ENCODE data around the gene NID1.
"Not testable (repeated sequence)": the region's sequence is repeated elsewhere in the genome, so short reads cannot be mapped to it uniquely, and the experiment has no call there.

Gene NID1

DNA sequence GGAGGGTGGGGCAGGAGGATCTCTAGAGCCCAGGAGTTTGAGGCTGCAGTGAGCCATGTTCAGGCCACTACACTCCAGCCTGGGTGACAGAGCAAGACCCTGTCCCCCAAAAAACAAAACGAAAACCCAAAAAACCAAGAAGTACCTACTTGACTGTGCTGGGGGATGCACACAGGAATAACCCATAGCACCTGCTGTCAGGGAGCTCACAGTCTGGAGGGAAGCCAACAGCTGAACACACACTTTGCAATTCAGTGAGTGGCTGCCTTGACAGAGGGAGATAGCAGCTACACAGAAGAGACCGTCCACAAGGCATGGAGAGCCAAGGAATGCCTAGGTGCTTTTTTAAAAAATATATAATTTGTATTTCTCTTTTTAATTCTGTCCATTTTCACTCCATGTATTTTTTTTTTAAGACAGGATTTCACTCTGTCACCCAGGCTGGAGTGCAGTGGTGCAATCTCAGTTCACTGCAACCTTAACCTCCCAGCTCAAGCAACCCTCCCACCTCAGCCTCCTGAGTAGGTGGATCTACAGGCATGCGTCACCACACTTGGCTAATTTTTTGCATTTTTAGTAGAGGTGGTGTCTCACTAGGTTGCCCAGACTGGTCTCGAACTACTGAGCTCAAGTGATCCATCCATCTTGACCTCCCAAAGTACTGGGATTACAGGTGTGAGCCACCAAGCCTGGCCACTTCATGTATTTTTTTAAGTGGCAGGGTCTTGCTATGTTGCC is 68.7 kb downstream of the NID1 start:
- no peak for DNase-seq

DNA sequence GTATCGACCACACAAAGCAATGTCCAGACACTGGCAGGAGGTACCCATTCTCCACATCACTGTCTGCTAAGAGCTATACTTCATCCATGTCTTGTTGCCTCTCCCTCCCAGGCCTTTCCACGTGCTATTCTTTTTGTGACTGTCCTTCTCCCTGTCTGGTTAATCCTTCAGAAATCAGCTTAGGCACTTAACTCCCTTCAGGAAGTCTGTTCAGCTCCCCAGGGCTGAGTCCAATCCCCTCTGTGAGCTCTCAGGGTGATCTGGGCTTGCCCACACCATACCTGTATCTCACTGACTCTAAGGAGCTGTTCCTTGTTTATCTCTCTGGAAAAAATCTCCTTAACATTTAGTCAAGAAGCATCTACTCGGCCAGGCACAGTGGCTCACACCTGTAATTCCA is 69.4 kb downstream of the NID1 start:
- no peak for DNase-seq

DNA sequence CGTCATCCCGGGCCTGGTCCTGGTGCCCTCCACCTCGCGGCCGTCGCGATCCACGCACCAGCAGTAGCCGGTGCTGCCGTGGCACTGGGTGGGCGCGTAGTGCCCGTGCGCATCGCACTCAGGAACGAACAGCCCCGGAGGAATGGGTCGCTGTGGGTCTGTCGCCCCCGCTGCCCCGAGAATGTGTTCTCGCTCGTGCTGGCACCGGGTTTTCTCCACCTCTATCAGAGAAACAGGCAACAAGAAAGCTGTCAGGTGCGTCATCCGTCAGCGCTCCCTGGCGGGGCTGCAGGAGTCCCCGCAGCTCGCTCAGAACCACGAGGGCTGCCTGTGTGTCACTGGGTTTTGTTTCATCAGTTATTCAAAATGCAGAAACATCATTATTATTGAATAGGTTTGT is 71.2 kb downstream of the NID1 start:
- no peak for DNase-seq

DNA sequence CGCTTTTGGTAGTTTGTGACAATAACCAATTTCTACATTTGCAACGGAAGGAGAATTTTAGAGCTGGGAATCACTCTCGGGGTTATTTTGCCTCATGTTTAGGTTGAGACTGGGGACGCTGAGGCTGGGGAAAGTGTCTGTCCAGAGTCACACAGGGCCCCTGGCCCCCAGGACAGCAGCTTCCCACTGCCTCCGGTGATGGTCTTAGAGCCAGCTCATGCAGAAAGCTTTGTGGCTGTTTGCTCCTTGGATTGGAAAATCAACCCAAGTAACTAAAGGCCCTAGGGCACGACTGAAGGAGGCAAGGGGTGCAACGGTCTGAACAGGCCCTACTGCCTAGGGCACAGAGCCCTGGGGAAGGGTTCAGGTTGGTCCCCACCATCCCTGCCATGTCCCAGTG is 72.0 kb downstream of the NID1 start:
- DNase-seq = no peak

DNA sequence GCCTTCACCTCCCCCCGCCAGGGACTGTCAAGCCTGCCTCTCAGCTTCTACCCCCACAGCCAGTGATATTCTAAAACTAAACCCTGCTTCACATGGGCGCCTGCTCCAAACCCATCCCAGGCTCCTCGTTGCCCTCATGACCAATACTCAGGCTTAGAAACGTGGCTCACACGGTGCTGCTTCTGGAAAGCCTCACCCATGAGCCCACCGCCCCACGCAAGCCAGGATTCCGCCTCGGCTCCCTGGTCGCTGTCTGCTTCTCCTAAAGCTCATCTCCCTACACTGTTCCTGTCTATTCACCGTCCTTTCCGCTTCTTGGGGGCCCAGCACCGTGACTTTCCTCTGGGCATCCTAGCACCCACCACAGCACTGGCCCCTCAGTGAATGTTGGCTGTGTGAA is 72.5 kb downstream of the NID1 start:
- no peak for DNase-seq

DNA sequence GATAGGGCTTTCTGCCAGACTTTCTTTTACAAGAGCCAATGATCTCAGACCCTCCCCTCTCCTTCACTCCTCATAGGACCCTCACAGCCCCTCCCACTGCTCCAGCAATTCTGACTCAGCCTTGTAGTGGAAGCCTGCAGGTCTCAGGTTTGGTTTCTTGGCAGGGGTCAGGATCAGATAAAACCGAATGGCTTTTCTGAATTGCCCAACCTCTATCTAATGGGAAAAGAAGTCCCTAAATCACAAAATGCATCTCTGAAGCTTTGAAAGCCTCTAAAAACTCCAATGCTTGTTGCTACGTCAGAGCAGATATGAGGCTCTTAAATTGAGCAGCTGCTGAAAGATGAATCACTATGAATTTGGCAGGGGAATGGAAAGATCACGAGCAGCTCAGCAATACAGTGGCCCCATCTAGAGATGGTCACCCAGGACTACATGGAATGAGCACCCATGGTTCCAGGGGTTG is 74.5 kb downstream of the NID1 start:
- DNase-seq = no peak

DNA sequence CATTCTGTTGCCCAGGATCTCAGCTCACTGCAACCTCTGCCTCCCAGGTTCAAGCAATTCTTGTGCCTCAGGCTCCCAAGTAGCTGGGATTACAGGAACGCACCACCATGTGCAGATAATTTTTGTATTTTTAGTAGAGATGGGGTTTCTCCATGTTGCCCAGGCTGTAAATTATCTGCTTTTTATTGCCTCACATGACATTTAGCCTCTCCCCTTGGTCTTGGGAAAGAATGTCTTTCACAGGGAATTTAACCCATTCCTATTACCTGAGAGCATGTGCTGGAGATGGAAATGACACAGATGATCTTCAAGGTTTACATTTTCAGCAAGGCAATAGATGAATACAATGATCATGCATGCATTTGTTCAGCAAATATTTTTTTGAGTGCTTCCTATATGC is 75.8 kb downstream of the NID1 start:
- DNase-seq = no peak

DNA sequence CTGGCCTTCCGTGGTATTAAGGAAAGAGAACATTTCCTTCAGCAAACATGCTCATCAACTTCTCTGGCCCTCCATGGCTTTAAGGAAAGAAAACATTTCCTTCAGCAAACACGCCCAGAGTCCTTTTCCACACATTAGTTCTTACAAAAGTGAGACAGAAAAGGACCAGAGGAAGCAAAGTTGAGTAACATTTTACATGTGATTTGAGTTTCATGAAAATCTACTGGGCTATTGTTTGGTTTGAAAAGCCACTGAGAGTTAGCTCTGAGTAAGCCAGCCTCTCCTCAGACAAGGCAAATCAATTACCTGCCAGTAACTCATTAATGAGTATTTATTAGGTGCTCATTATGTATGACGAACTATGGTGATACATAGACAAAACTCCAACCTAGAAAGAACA is 78.0 kb downstream of the NID1 start:
- DNase-seq = no peak

DNA sequence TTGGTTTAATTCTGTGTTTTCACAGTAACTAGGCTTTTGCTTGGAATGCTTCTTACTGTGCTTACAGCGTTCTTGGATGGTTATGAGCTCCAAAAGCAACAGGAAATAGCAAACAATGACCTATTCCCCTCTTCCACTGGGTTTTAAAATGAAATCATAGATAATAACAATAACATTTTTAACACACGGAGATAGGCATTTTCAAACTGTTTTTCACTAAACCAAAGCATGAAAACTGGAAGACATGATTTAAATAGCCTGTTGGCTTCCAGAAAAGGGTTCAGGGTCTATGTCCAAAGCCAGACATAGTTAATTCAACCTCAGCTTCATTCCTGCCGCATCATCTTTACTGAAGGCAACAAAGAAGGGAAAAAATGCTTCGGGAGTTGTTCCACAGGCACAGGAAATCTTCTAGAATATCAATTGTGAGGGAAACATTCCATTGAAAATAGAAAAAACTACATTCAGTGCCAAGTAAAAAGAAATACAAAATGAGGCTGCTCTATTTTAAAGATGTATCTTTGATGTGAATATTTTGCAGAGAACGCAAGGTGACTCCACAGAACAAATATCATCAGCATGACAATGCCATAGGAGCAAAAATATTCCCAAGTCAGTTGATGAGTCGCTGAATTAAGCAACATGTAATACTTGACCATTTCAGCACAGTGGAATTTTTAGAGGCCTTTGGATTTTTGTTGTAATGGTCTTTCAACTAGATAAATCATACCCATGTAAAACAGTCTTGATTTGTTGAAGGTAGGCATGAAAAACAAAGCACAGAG is 80.7 kb downstream of the NID1 start:
- no peak for DNase-seq

DNA sequence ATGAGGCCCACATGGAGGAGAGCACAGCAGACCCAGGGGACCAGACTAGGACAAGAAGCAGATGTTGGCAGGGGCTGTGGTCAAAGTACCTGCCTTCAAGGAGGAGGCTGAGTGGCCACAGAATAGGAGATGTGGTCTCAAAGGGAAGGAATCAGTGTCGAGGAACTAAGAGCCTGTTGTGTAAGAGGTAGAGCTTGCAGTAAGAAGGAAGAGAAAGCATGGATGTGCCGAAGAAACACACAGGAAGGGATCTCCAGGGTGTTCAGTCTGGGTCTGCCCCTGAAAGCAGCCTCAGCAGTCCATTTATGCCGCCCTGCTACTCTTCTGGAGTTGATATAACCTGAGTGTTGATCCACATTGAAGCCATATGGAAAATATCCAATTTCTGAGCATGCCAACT is 83.9 kb downstream of the NID1 start:
- no peak for DNase-seq

DNA sequence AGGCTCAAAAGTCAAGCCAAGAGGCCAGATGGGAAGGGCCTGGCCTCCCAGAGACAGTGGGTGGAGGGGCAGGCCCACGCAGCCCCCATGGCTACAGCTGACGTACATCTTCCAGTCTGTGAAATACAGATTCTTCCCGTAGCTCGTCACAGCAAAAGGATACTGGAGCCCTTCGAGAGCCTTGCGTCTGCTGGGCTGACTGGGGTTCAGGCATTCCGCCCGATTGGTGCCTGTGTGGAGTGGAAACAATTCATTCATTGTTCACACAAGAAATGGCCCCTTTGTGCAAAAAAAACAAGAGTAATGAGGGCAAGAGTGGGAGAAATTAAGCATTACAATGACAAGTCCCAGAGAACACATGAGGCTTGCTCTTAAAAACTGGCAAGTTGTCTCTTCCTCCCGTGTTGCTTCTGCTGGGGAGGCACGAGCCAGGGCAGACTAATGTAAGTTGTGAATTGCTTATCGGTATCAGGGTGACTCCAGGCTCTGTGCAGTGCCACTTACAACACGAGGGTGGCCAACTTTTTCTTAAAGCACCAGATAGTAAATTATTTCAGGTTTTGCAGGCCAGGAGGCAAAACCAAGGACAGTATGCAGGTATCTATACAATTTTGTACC is 85.1 kb downstream of the NID1 start:
- DNase-seq = no peak

DNA sequence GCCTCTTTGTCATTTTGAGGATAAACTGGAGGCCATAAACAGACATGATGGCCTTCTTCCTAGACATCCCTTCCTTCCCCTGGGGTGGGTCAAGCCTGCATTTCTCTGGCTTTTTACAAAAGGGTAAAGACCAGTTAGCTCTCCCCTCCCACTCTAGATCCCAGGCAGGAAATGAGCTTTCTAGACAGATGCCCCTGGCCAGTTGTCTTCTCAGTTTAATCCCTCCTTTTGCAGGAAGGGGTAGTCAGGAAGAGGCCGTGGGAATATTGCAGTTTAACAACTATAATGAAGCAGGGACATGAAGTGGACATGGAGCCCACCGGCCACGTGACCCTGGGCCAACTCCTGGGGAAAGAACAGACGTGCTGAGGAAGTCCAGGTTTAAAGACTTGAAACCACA is 85.7 kb downstream of the NID1 start:
- DNase-seq = no peak

DNA sequence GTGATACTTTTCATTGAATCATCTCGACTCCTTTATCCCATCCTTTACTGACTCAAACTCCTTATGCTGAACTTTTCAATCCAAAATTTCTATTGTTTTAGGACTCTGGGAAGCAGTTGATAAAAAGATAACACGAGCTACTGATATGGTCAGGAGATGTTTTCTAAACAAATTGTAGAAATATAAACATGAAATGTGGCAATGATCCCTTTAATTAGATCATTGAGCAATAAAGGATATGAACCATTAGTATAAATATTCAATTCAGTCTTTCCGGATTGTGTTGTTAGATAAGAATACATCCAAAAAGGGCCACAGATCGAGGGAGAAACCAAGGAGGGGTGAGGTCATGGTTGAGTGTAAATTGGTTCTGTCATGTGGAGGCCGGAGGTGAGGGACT is 88.4 kb downstream of the NID1 start:
- DNase-seq = no peak

DNA sequence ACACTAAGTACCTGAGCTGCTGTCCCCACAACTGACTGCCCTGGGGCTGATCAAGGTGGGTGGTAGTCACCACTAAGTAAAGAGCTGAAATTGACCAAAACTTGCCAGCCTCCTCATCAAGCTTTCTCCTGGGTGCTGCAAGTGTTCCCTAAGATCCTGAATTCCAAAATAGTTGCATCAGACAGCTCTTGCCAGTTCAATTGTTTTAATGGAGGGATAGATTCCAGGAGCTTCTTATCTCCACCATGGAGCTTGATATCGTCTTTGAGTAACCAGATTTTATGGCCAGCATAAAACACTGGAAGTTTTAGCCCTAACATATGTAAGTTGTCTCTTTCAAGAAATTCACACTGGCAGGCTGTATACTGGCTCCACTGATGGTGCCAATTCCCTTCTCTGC is 90.3 kb downstream of the NID1 start:
- no peak for DNase-seq

DNA sequence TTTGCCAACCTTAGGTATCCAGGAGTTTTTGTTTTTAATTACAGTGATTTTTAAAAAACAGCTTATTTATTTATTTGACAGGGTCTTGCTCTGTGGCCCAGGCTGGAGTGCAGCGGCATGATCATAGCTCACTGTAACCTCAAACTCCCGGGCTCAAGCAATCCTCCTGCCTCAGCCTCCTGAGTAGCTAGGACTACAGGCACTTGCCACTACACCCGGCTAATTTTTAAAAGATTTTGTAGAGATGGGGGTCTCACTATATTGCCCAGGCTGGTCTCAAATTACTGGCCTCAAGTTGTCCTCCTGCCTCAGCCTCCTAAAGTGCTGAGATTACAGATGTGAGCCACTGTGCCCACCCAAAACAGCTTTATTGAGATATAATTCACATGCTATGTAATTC is 92.2 kb downstream of the NID1 start:
- DNase-seq = not testable (repeated sequence)

DNA sequence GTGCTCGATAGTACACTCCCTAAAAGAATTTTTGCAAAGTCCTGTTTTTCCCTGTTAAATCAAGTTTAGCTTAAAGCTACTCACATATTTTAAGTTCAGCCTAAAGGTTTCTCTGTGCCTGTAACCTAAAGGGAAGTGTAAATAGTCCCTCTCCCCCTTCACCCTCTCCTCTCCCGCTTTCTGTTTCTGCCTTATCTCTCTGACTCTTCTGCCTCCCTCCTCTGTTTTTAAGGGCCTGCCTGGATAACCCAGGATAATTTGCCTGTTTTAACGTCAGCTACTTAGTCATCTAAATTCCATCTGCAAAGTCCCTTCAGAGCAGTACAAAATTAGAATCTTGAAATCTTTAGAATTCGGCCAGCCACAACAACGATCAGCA is 92.6 kb downstream of the NID1 start:
- DNase-seq = no peak

DNA sequence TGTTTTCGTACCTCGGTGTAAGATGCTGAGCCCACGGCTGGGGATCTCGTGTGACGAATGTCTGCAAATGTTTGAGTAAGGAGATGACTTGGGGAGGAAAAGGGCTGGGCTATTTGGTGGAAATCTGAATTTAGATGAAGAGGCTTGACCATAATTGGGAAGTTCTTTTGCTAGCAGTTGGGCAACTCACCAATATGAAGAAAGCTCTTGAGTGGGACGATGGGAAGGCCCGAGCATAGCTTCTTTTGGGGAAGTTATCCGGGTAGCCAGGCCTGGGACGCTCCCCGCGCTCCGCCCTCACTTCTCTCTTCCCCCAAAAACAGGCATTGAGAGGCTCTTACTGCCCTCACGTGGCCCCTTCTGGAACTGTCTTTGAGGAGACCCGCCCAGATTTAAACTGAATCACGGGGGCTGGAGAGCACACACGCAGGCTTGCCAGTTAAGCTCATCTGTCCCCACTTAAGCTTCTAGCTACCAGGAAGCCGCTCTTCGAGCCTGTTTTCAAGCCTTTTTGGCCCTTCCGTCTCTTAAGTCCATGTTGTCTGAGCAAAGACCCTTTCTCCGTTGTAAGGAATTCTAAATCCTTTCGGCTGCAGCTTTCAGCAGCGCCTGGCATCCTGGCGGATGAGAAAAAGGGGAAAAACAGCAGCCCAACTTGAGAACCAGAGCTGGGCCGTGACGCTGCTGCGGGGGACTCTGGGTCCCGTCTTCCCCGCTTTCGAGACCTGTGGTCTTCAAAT is 93.1 kb downstream of the NID1 start:
- DNase-seq = peak; percentile 91

DNA sequence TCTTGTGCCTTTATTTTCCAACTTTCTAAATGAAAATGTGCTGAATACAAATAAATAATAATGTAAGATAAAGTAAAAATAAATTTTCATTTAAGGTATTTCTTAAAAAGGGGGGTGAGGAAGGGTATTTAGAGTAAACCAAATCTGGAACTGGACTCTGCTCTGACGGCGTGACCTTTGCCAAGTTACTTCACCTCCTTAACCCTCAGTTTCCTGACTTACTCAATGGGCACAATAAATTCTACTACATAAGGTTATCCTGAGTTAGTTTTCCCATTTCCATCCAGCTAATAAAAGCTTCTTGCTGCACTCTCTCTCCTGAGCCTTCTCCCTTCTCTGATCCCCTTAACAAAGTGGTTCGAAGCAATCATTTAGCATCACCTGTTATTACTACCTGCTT is 93.9 kb downstream of the NID1 start:
- DNase-seq = no peak

DNA sequence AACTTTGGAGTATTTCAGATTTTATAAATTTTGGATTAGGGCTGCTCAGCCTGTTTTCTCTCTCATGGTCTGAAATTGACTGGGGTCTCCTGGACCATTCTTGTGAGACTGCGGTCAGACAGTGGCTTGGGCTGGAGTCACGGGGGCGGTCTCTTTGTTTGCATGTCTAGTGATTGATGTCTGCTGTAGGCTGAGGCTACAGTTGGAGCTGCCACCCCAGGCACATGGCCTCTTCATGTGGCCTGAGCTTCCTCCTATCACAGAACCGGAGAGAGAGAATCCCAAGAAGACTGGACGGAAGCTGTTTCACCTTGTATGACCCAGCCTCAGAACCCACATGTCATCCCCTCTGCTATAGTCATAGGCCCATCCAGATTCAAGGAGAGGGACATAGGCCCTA is 96.1 kb downstream of the NID1 start:
- no peak for DNase-seq

DNA sequence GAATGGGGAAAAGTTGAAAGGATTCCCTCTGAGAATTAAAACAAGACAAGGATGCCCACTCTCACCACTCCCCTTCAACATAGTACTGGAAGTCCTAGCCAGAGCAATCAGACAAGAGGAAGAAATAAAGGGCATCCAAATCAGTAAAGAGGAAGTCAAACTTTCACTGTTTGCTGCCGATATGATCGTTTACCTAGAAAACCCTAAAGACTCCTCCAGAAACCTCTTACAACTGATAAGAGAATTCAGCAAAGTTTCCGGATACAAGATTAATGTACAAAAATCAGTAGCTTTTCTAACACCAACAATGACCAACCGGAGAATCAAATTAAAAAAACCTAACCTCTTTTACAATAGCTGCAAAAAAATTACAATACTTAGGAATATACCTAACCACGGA is 98.8 kb downstream of the NID1 start:
- not testable (repeated sequence) for DNase-seq

DNA sequence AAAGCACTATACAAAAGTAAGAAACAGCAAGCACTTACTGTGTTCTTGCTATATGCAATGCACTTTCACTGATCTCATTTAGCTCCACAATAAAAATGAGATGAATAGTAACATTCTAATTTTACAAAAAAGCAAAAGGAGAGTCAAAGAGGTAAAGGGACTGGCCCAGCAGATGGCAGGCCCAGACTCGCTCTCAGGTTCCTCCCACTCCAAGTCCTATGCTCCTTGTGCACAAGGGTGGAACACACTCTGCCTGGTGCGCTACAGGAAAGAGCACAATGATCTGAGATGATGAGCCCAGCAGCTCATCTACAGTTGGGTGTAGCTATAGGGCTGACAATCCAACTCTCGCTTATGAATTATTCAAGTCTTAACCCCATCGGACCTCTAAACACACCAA is 104.1 kb downstream of the NID1 start:
- no peak for DNase-seq

DNA sequence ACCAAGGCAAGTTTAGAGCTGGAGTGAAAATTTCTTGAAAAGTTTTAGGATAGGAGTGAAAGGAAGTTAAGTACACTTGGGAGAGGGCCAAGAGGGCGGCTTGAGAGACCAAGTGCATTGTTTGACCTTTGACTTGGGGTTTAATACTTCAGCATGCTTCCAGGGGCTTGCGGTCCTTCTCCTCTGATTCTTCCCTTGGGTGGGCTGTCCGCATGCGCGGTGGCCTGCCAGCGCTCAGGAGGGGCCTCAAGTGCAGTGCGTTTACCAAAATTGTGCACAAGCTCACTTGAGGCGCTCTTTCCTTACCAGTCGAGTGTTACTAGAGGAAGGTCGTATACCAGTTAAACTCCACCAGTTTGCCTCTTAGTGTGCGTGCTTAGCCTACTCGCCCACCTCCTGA is 106.9 kb downstream of the NID1 start:
- no peak for DNase-seq

DNA sequence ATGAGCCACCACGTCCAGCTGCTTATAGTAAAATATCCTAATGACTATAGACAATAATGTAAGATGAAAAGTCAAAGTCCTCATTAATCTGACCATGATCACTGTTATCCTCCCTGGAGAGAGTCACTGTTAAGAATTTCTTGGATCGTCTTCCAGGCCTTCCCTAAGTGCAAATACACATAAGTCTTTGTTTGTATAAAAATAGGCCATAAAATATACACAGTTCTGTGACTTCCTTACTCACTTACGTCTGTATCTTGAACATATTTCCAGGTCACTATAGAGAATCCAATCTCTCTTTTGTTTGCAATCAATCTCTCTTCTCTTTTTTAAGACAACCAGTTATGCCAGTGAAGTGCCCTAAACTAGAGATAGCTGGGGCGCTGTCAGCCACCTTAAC is 109.1 kb downstream of the NID1 start:
- no peak for DNase-seq

Data from stimulated activated CD4-positive, alpha-beta T cell treated with anti-CD3 and anti-CD28 coated beads, Interleukin-15, amount 100 ng/mL, for 24 hours (primary cell).